ENCODE data around the gene HADH. TPM values are rescaled to one million over a fixed set of nuclear protein-coding genes. Genes with fewer than 3 reads are reported as not detected.

HADH gene
- total RNA-seq, 6 experiments from 2014 or later, result 67.2 to 152 (median 104) TPM

DNA sequence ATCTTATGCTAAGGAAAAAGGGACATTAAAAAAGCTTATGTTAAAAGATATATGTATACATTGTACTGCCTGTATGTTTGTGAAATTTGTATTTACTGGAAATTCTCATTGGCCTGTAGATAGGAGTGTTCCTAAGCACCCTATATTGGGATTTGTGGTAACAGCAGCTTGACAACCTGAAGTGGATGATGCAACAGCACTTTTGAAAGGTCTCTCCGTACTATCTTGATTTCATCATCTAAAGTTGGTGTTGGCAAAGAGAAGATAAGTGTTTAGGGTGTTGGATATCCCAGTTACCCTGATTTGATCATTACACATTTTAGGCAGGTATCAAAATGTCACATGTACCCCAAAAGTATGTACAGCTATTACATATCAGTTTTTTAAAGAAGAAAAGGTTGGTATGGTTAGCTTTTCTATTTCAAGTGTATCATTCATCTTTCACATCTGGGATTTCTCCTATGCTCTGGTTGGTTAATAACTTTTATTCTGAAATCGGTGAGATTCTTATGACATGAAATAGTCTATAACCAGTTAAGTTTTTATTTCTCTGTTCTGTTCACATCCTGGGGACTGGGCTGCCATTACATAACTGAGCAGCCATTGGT is 10.3 kb downstream of the HADH start:
- TF ChIP-seq POLR2A (IDR thresholded peaks at IDR 0.05), result no peak
- TF ChIP-seq, protein P1, sequence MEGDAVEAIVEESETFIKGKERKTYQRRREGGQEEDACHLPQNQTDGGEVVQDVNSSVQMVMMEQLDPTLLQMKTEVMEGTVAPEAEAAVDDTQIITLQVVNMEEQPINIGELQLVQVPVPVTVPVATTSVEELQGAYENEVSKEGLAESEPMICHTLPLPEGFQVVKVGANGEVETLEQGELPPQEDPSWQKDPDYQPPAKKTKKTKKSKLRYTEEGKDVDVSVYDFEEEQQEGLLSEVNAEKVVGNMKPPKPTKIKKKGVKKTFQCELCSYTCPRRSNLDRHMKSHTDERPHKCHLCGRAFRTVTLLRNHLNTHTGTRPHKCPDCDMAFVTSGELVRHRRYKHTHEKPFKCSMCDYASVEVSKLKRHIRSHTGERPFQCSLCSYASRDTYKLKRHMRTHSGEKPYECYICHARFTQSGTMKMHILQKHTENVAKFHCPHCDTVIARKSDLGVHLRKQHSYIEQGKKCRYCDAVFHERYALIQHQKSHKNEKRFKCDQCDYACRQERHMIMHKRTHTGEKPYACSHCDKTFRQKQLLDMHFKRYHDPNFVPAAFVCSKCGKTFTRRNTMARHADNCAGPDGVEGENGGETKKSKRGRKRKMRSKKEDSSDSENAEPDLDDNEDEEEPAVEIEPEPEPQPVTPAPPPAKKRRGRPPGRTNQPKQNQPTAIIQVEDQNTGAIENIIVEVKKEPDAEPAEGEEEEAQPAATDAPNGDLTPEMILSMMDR (IDR thresholded peaks at IDR 0.05), result no peak
- ATAC-seq (peak; percentile 70 to 90 (median 80)), DNase-seq (no peak)
- Histone ChIP-seq H3K4me1 (peaks cover 0 to 35% (median 13%) of the 10 kb centered on the region in 4 donors), H3K27me3 (no peaks in the 10 kb centered on the region), H3K9me3 (no peaks in the 10 kb centered on the region), H3K27ac (peak overlapping the region in 2 of 3 donors; percentile 6 to 26), H3K4me3 (no peak overlapping the region), H3K36me3 (no peaks in the 10 kb centered on the region)
- intact Hi-C loops (cut with DNase I), result no loop called here
- 51% methylated on average over 2 of the region's 2 CpGs for WGBS (ENCODE audit: insufficient coverage, low coverage, low lambda C conversion rate, missing lambda C conversion rate)

DNA sequence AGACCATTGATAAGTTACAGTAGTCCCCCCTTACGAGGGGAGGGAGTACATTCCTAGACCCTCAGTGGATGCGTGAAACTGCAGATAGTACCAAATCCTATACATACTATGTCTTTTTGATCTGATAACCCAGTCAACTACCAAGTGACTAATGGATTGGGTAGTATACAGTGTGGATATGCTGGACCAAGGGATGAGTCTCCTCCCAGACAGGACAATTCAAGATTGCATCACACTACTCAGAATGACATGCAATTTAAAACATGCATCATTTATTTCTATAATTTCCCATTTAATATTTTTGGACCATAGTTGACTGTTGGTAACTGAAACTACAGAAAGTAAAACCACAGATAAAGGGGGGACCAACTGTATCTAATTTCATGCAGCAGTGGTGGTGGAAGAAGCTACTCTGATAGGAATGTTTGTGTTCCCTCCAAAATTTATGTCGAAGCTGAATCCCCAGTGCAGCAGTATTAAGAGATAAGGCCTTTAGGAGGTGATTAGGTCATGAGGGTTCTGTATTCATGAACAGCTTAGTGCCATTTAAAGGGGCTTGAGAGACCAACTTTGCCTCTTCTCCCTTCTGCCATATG is 11.9 kb downstream of the HADH start:
- no peaks in the 10 kb centered on the region for H3K36me3 ChIP-seq

DNA sequence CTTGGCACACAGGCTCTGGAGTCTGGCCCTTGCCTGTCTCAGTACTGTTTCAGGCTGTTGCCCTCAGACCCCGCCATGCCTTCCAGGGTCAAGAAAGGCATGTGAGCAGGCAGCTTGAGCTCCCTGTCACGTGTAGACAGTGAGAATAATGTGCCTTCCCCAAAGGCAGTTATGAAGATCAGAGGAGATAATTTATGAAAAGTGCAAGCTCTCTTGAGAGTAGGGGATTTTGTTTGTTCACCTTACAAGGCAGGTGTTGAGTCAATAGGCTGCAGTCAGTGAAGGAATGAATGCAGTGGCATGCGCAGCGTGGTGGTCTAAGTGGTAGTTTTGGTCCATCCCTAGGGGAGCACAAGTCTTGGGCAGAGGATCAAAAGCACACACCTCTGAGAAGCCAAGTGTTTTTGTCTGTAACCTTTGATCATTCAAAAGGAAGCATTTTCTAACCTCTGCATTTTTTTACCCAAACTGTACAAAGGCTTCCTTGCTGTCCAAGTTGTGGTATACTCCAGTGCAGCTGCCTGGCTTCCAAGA is 14.4 kb downstream of the HADH start:
- TF ChIP-seq, protein P1 (IDR thresholded peaks at IDR 0.05), result no peak
- no peak for TF ChIP-seq POLR2A (IDR thresholded peaks at IDR 0.05)
- H3K27me3 ChIP-seq, result no peaks in the 10 kb centered on the region
- intact Hi-C loops (cut with DNase I), result no loop called here
- H3K9me3 ChIP-seq, result no peaks in the 10 kb centered on the region
- no peak overlapping the region for H3K27ac ChIP-seq
- WGBS (ENCODE audit: insufficient coverage, low coverage, low lambda C conversion rate, missing lambda C conversion rate), result 86% methylated on average over 4 of the region's 4 CpGs
- DNase-seq (no peak), ATAC-seq (no peak)
- H3K4me1 ChIP-seq, result peaks cover 0 to 24% (median 12%) of the 10 kb centered on the region in 4 donors
- H3K36me3 ChIP-seq, result no peaks in the 10 kb centered on the region
- H3K4me3 ChIP-seq, result no peak overlapping the region

More for the DNA sequence above, 11.9 kb downstream of the HADH start:
- Histone ChIP-seq H3K27ac (no peak overlapping the region), H3K4me1 (peaks cover 0 to 33% (median 12%) of the 10 kb centered on the region in 4 donors), H3K9me3 (no peaks in the 10 kb centered on the region), H3K27me3 (no peaks in the 10 kb centered on the region), H3K4me3 (no peak overlapping the region)
- intact Hi-C loops (cut with DNase I), result no loop called here
- DNase-seq, result no peak
- no peak for ATAC-seq
- WGBS (ENCODE audit: insufficient coverage, low coverage, low lambda C conversion rate, missing lambda C conversion rate), result 81% methylated on average over 3 of the region's 3 CpGs
- no peak for TF ChIP-seq POLR2A (IDR thresholded peaks at IDR 0.05)
- TF ChIP-seq, protein P1 (IDR thresholded peaks at IDR 0.05), result no peak

DNA sequence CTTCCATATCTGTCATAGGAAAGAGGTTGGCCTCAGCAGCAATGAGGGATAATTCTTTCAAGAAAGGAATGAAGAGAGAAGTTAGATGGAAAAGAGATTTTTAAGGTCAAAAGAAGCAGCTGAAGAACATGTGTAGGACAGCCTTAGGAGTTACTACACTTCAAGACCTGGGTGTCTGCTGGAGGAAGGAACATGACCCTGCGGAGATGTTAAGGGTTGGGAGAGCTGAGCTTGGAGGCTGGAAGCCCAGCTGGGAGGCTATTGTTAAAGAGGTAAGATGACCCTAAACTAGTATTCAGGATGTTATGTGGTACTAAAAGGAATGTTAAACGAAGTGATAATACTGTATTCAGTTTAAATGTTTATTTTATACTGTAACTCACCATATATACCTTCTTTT is 15.0 kb downstream of the HADH start:
- no peak for ATAC-seq
- Histone ChIP-seq H3K4me1 (peaks cover 0 to 21% (median 10%) of the 10 kb centered on the region in 4 donors), H3K4me3 (no peak overlapping the region), H3K27ac (no peak overlapping the region), H3K9me3 (no peaks in the 10 kb centered on the region), H3K36me3 (no peaks in the 10 kb centered on the region), H3K27me3 (no peaks in the 10 kb centered on the region)
- intact Hi-C loops (cut with DNase I), result no loop called here
- TF ChIP-seq POLR2A (IDR thresholded peaks at IDR 0.05), result no peak
- TF ChIP-seq, protein P1 (IDR thresholded peaks at IDR 0.05), result no peak
- DNase-seq, result no peak
- WGBS (ENCODE audit: insufficient coverage, low coverage, low lambda C conversion rate, missing lambda C conversion rate), result 85% methylated on average over 2 of the region's 2 CpGs

All from right lobe of liver (tissue), 6 donors.